ENCODE data around the gene TRIM26.

TRIM26 gene

GRCh38 chr6:30207619-30208295, 5.4 kb downstream of the TRIM26 start:
- no peak for DNase-seq

- no peak for DNase-seq
Observed at GRCh38 chr6:30206799-30207618, 6.2 kb downstream of the TRIM26 start.

GRCh38 chr6:30206152-30206551, 7.1 kb downstream of the TRIM26 start:
- no peak for DNase-seq

GRCh38 chr6:30204116-30204515, 9.1 kb downstream of the TRIM26 start:
- no peak for DNase-seq

- no peak for DNase-seq
Observed at GRCh38 chr6:30202366-30202765, 10.8 kb downstream of the TRIM26 start.

GRCh38 chr6:30200551-30201281, 12.5 kb downstream of the TRIM26 start:
- DNase-seq, result no peak

- DNase-seq, result no peak
Observed at GRCh38 chr6:30198166-30199084, 14.8 kb downstream of the TRIM26 start.

GRCh38 chr6:30196376-30196775, 16.8 kb downstream of the TRIM26 start:
- DNase-seq, result no peak

GRCh38 chr6:30195951-30196350, 17.3 kb downstream of the TRIM26 start:
- no peak for DNase-seq

GRCh38 chr6:30194797-30195690, 18.2 kb downstream of the TRIM26 start:
- no peak for DNase-seq

- no peak for DNase-seq
Observed at GRCh38 chr6:30192076-30192475, 21.1 kb downstream of the TRIM26 start.

GRCh38 chr6:30188541-30188940, 24.7 kb downstream of the TRIM26 start:
- no peak for DNase-seq

GRCh38 chr6:30185846-30186484, 27.2 kb downstream of the TRIM26 start:
- DNase-seq, result no peak

- DNase-seq, result no peak
Observed at GRCh38 chr6:30184417-30185031, 28.7 kb downstream of the TRIM26 start.

GRCh38 chr6:30180145-30180544, 33.1 kb downstream of the TRIM26 start:
- DNase-seq, result no peak

- no peak for DNase-seq
Observed at GRCh38 chr6:30178837-30179236, 34.4 kb downstream of the TRIM26 start.

GRCh38 chr6:30175765-30176164, 37.4 kb downstream of the TRIM26 start:
- DNase-seq, result no peak

GRCh38 chr6:30172681-30173080, 40.5 kb downstream of the TRIM26 start:
- no peak for DNase-seq

- DNase-seq, result no peak
Observed at GRCh38 chr6:30171677-30172471, 41.3 kb downstream of the TRIM26 start.
